Measurements from ENCODE around the gene RHBDL1. TPM values are rescaled to one million over a fixed set of nuclear protein-coding genes. Genes with fewer than 3 reads are reported as not detected.

RHBDL1 gene
- total and polyA plus RNA-seq, 2 experiments from 2014 or later: 3.4 to 4.2 TPM

- Histone ChIP-seq H3K9me3 (ENCODE audit: low read depth) (no peaks in the 10 kb centered on the region), H3K27me3 (no peaks in the 10 kb centered on the region), H4K20me1 (ENCODE audit: insufficient read depth, poor library complexity, severe bottlenecking) (peaks cover 22% of the 10 kb centered on the region), H3K4me1 (ENCODE audit: insufficient read depth) (peaks cover 33% of the 10 kb centered on the region), H2AFZ (no peak overlapping the region), H3K36me3 (replicated peaks; ENCODE audit: insufficient read depth, low read depth) (no peaks in the 10 kb centered on the region), H3K79me2 (peaks cover 45% of the 10 kb centered on the region), H3K27ac (no peak overlapping the region), H3K4me3 (no peak overlapping the region), H3K9me2 (replicated peaks; ENCODE audit: insufficient read depth) (no peaks in the 10 kb centered on the region), H3K4me2 (no peak overlapping the region)
- TF ChIP-seq CTCF (IDR thresholded peaks at IDR 0.05; ENCODE audit: poor library complexity) (peak; percentile 25), EZH2 (IDR thresholded peaks at IDR 0.05; ENCODE audit: borderline replicate concordance) (no peak), EZH2phosphoT487 (IDR thresholded peaks at IDR 0.05; ENCODE audit: low read depth, severe bottlenecking, unreplicated experiment) (no peak)
- 88% methylated on average over 8 of the region's 10 CpGs for WGBS (ENCODE audit: low lambda C conversion rate, missing lambda C conversion rate)
- peak; percentile 53 for DNase-seq (ENCODE audit: low spot score)
These were observed 10.5 kb downstream of the RHBDL1 start for GRCh38 chr16:685967-686366.

GRCh38 chr16:686459-687260, 11.2 kb downstream of the RHBDL1 start:
- no peak overlapping the region for H3K27ac ChIP-seq
- H3K4me2 ChIP-seq: no peak overlapping the region
- H3K4me1 ChIP-seq (ENCODE audit: insufficient read depth): peaks cover 26% of the 10 kb centered on the region
- 98% methylated on average over 48 of the region's 51 CpGs for WGBS (ENCODE audit: low lambda C conversion rate, missing lambda C conversion rate)
- H3K36me3 ChIP-seq (replicated peaks; ENCODE audit: insufficient read depth, low read depth): no peaks in the 10 kb centered on the region
- DNase-seq (ENCODE audit: low spot score): no peak
- no peaks in the 10 kb centered on the region for H3K9me3 ChIP-seq (ENCODE audit: low read depth)
- H3K9me2 ChIP-seq (replicated peaks; ENCODE audit: insufficient read depth): no peaks in the 10 kb centered on the region
- TF ChIP-seq EZH2phosphoT487 (IDR thresholded peaks at IDR 0.05; ENCODE audit: low read depth, severe bottlenecking, unreplicated experiment) (no peak), CTCF (IDR thresholded peaks at IDR 0.05; ENCODE audit: poor library complexity) (no peak), EZH2 (IDR thresholded peaks at IDR 0.05; ENCODE audit: borderline replicate concordance) (no peak)
- no peak overlapping the region for H2AFZ ChIP-seq
- H3K4me3 ChIP-seq: no peak overlapping the region
- peaks cover 15% of the 10 kb centered on the region for H4K20me1 ChIP-seq (ENCODE audit: insufficient read depth, poor library complexity, severe bottlenecking)
- peaks cover 38% of the 10 kb centered on the region for H3K79me2 ChIP-seq
- H3K27me3 ChIP-seq: peaks cover 1% of the 10 kb centered on the region

- Histone ChIP-seq H3K4me2 (no peak overlapping the region), H4K20me1 (ENCODE audit: insufficient read depth, poor library complexity, severe bottlenecking) (peaks cover 7% of the 10 kb centered on the region), H3K4me1 (ENCODE audit: insufficient read depth) (peaks cover 23% of the 10 kb centered on the region), H3K4me3 (no peak overlapping the region), H3K27ac (no peak overlapping the region), H3K9me3 (ENCODE audit: low read depth) (no peaks in the 10 kb centered on the region), H3K79me2 (peaks cover 29% of the 10 kb centered on the region), H2AFZ (no peak overlapping the region), H3K36me3 (replicated peaks; ENCODE audit: insufficient read depth, low read depth) (no peaks in the 10 kb centered on the region), H3K9me2 (replicated peaks; ENCODE audit: insufficient read depth) (no peaks in the 10 kb centered on the region), H3K27me3 (peaks cover 9% of the 10 kb centered on the region)
- no peak for TF ChIP-seq EZH2 (IDR thresholded peaks at IDR 0.05; ENCODE audit: borderline replicate concordance)
- no peak for TF ChIP-seq CTCF (IDR thresholded peaks at IDR 0.05; ENCODE audit: poor library complexity)
- no peak for TF ChIP-seq EZH2phosphoT487 (IDR thresholded peaks at IDR 0.05; ENCODE audit: low read depth, severe bottlenecking, unreplicated experiment)
- DNase-seq (ENCODE audit: low spot score): no peak
- 98% methylated on average over 19 of the region's 19 CpGs for WGBS (ENCODE audit: low lambda C conversion rate, missing lambda C conversion rate)
These were observed 12.0 kb downstream of the RHBDL1 start for GRCh38 chr16:687499-687898.

All from hepatocyte (in vitro differentiated cells).